Peyer's patch (tissue), 4 donors: ENCODE results near the gene CCDC122. TPM values are rescaled to one million over a fixed set of nuclear protein-coding genes. Genes with fewer than 3 reads are reported as not detected.

Source experiments
- DNase-seq, 3 donors: peaks; one replicate each; pipeline ENCODE4 v3.0.0-alpha.2; 2017 to 2019
- H3K27ac ChIP-seq, 4 donors: fragments of 200-600 bp; sonication (generic); one replicate each; pipeline ENCODE4 v1.5.1; 2016 to 2019
- H3K27me3 ChIP-seq, 2 donors: fragments of 200-600 bp; sonication (generic); one replicate each; pipeline ENCODE4 v1.5.1; 2019
- H3K36me3 ChIP-seq, 3 donors: fragments of 200-600 bp; sonication (generic); one replicate each; pipeline ENCODE4 v1.5.1; 2016 to 2019
- H3K4me1 ChIP-seq, 4 donors: fragments of 200-600 bp; sonication (generic); one replicate each; pipeline ENCODE4 v1.5.1; 2016 to 2019
- H3K4me3 ChIP-seq, 4 donors: fragments of 200-600 bp; sonication (generic); 1 replicate in 3 of 4; 2 replicates in 1 of 4; pipeline ENCODE4 v1.5.1; 2016 to 2019; ENCODE audit warnings: mild to moderate bottlenecking in 1 of 4
- H3K9me3 ChIP-seq, 4 donors: fragments of 200-600 bp; sonication (generic); one replicate each; pipeline ENCODE4 v1.5.1; 2016 to 2019; ENCODE audit warnings: mild to moderate bottlenecking in 1 of 4
- CTCF ChIP-seq, 6 experiments: fragments of 450-650 bp in 4 of 6; fragments of 200-600 bp in 2 of 6; sonication (generic) in 1 of 6; IDR thresholded peaks; one replicate each; pipeline ENCODE4 v1.5.1; 2017 to 2019; ENCODE audit warnings: antibody characterized with exemption in 6 of 6, mild to moderate bottlenecking in 3 of 6, moderate library complexity in 1 of 6
- POLR2A ChIP-seq, 2 donors: fragments of 450-650 bp; IDR thresholded peaks; one replicate each; pipeline ENCODE4 v1.5.1; 2017; ENCODE audit warnings: antibody characterized with exemption in 2 of 2, mild to moderate bottlenecking in 2 of 2, moderate library complexity in 2 of 2
- total RNA-seq, 4 donors: library from RNA; depleted of rRNA; stranded (reverse); fragments of >200 nt; gene quantifications; one replicate each; pipeline ENCODE4 v1.1.0, GENCODE V29; 2016

The CCDC122 gene
- total RNA-seq, 4 donors from 2014 or later: 2.5 to 6.7 (median 4.4) TPM

GRCh38 chr13:43864921-43865320 lies 14.6 kb downstream of the CCDC122 start:
- TF ChIP-seq POLR2A (IDR thresholded peaks at IDR 0.05) (no peak), CTCF (IDR thresholded peaks at IDR 0.05) (no peak)
- Histone ChIP-seq H3K27me3 (no peaks in the 10 kb centered on the region), H3K4me3 (no peak overlapping the region)

GRCh38 chr13:43861863-43862262 lies 17.7 kb downstream of the CCDC122 start:
- DNase-seq: no peak
- H3K27ac ChIP-seq: no peak overlapping the region
- H3K4me3 ChIP-seq: no peak overlapping the region
- H3K9me3 ChIP-seq: no peaks in the 10 kb centered on the region
- no peak for TF ChIP-seq CTCF (IDR thresholded peaks at IDR 0.05)
- no peak for TF ChIP-seq POLR2A (IDR thresholded peaks at IDR 0.05)
- H3K36me3 ChIP-seq: peaks cover 0 to 9% (median 0%) of the 10 kb centered on the region in 3 donors
- H3K27me3 ChIP-seq: no peaks in the 10 kb centered on the region
- H3K4me1 ChIP-seq: no peaks in the 10 kb centered on the region

More at GRCh38 chr13:43864921-43865320, 14.6 kb downstream of the CCDC122 start:
- H3K9me3 ChIP-seq: no peaks in the 10 kb centered on the region
- H3K27ac ChIP-seq: no peak overlapping the region
- DNase-seq: no peak
- H3K4me1 ChIP-seq: no peaks in the 10 kb centered on the region
- H3K36me3 ChIP-seq: no peaks in the 10 kb centered on the region

GRCh38 chr13:43852923-43853404 lies 26.6 kb downstream of the CCDC122 start:
- TF ChIP-seq POLR2A (IDR thresholded peaks at IDR 0.05) (no peak), CTCF (IDR thresholded peaks at IDR 0.05) (no peak)
- no peaks in the 10 kb centered on the region for H3K4me1 ChIP-seq
- H3K36me3 ChIP-seq: no peaks in the 10 kb centered on the region
- H3K4me3 ChIP-seq: no peak overlapping the region
- DNase-seq: no peak
- no peaks in the 10 kb centered on the region for H3K27me3 ChIP-seq
- no peak overlapping the region for H3K27ac ChIP-seq
- peaks cover 0 to 14% (median 3%) of the 10 kb centered on the region in 4 donors for H3K9me3 ChIP-seq

- no peak for DNase-seq
- H3K27ac ChIP-seq: no peak overlapping the region
- no peaks in the 10 kb centered on the region for H3K4me1 ChIP-seq
- TF ChIP-seq POLR2A (IDR thresholded peaks at IDR 0.05): no peak
- TF ChIP-seq CTCF (IDR thresholded peaks at IDR 0.05): no peak
- H3K4me3 ChIP-seq: no peak overlapping the region
- H3K27me3 ChIP-seq: no peaks in the 10 kb centered on the region
- H3K9me3 ChIP-seq: peaks cover 0 to 14% (median 3%) of the 10 kb centered on the region in 4 donors
- no peaks in the 10 kb centered on the region for H3K36me3 ChIP-seq
Observed at GRCh38 chr13:43850873-43851272, 28.7 kb downstream of the CCDC122 start.

- H3K27me3 ChIP-seq: no peaks in the 10 kb centered on the region
- no peaks in the 10 kb centered on the region for H3K36me3 ChIP-seq
- no peak for DNase-seq
- peaks cover 0 to 7% (median 3%) of the 10 kb centered on the region in 4 donors for H3K9me3 ChIP-seq
- H3K27ac ChIP-seq: no peak overlapping the region
- H3K4me3 ChIP-seq: no peak overlapping the region
- H3K4me1 ChIP-seq: no peaks in the 10 kb centered on the region
- TF ChIP-seq POLR2A (IDR thresholded peaks at IDR 0.05) (no peak), CTCF (IDR thresholded peaks at IDR 0.05) (no peak)
Observed at GRCh38 chr13:43848001-43848649, 31.4 kb downstream of the CCDC122 start.
